Neural cell (in vitro differentiated cells): Measurements from ENCODE around the gene RYR2. TPM values are rescaled to one million over a fixed set of nuclear protein-coding genes. Genes with fewer than 3 reads are reported as not detected.

ENCODE experiments used
- H2AFZ ChIP-seq: fragments of 200-600, 300-800 bp; sonication (generic), shearing (Covaris generic); 2 replicates; pipeline ENCODE4 v1.6.0; 2014; ENCODE audit warnings: low read depth, mild to moderate bottlenecking, antibody characterized with exemption, low read length, moderate library complexity
- H3F3A ChIP-seq: fragments of 200-600 bp; shearing (Covaris generic); 2 replicates; pipeline ENCODE4 v1.6.1; 2016; ENCODE audit warnings: mild to moderate bottlenecking, moderate library complexity, mixed read lengths, antibody characterized with exemption, low read length; ENCODE audit not compliant: insufficient read depth, poor library complexity, severe bottlenecking
- H3K27ac ChIP-seq: fragments of 200-600, 300-800 bp; sonication (generic), shearing (Covaris generic); 2 replicates; pipeline ENCODE4 v1.5.1; 2014; ENCODE audit warnings: mild to moderate bottlenecking, low read length, moderate library complexity
- H3K27me3 ChIP-seq: fragments of 300-800, 200-600 bp; sonication (generic), shearing (Covaris generic); 2 replicates; pipeline ENCODE4 v1.6.0; 2014; ENCODE audit warnings: mild to moderate bottlenecking, low read depth, low read length, moderate library complexity; ENCODE audit not compliant: insufficient read depth
- H3K36me3 ChIP-seq: fragments of 300-800, 200-600 bp; sonication (generic), shearing (Covaris generic); 2 replicates; pipeline ENCODE4 v1.5.1; 2014; ENCODE audit warnings: mild to moderate bottlenecking, antibody characterized with exemption, low read length, moderate library complexity; ENCODE audit not compliant: insufficient read depth
- H3K4me2 ChIP-seq: fragments of 300-800, 200-600 bp; sonication (generic), shearing (Covaris generic); 2 replicates; pipeline ENCODE4 v1.6.0; 2014; ENCODE audit warnings: mild to moderate bottlenecking, low read length
- H3K4me3 ChIP-seq: fragments of 300-800, 200-600 bp; sonication (generic), shearing (Covaris generic); 2 replicates; pipeline ENCODE4 v1.5.1; 2014; ENCODE audit warnings: mild to moderate bottlenecking, low read length, moderate library complexity
- H3K79me2 ChIP-seq: fragments of 200-600 bp; shearing (Covaris generic); replicated peaks from 2 replicates; pipeline ENCODE4 v1.6.0; 2014; ENCODE audit warnings: mild to moderate bottlenecking, low read length, moderate library complexity; ENCODE audit not compliant: insufficient read depth
- H3K9ac ChIP-seq: fragments of 300-800, 200-600 bp; sonication (generic), shearing (Covaris generic); 2 replicates; pipeline ENCODE4 v1.6.1; 2016; ENCODE audit warnings: mild to moderate bottlenecking, low read length, mixed read lengths
- H3K9me2 ChIP-seq: fragments of 200-600 bp; shearing (Covaris generic); 2 replicates; pipeline ENCODE4 v1.6.1; 2016; ENCODE audit warnings: mild to moderate bottlenecking, low read length, mixed read lengths; ENCODE audit not compliant: insufficient read depth
- H3K9me3 ChIP-seq: fragments of 200-600, 300-800 bp; sonication (generic), shearing (Covaris generic); 2 replicates; pipeline ENCODE4 v1.6.1; 2016; ENCODE audit warnings: mild to moderate bottlenecking, mixed run types, low read length, moderate library complexity, mixed read lengths
- H4K20me1 ChIP-seq: fragments of 200-600 bp; shearing (Covaris generic); 2 replicates; pipeline ENCODE4 v1.6.1; 2016; ENCODE audit warnings: mild to moderate bottlenecking, mixed run types; ENCODE audit not compliant: insufficient read depth
- EP300 ChIP-seq: fragments of 450-650 bp; conservative IDR thresholded peaks from 2 replicates; pipeline ENCODE4 v1.6.1; 2014; ENCODE audit warnings: antibody characterized with exemption, mild to moderate bottlenecking, moderate library complexity; ENCODE audit not compliant: poor library complexity, severe bottlenecking
- EZH2 ChIP-seq: fragments of 200-600, 300-800 bp; shearing (Covaris generic), sonication (generic); IDR thresholded peaks from 2 replicates; pipeline ENCODE4 v1.6.1; 2014; ENCODE audit warnings: antibody characterized with exemption, low read length, borderline replicate concordance, mild to moderate bottlenecking; ENCODE audit not compliant: insufficient read depth, poor library complexity, severe bottlenecking
- MXI1 ChIP-seq: fragments of 450-650 bp; conservative IDR thresholded peaks from 2 replicates; pipeline ENCODE4 v1.6.1; 2014; ENCODE audit warnings: antibody characterized with exemption, mild to moderate bottlenecking; ENCODE audit not compliant: poor library complexity, severe bottlenecking
- POLR2AphosphoS5 ChIP-seq: IDR thresholded peaks from 2 replicates; pipeline ENCODE4 v1.6.1; 2012
- RAD21 ChIP-seq: fragments of 450-650 bp; conservative IDR thresholded peaks from 2 replicates; pipeline ENCODE4 v1.6.1; 2014; ENCODE audit warnings: antibody characterized with exemption, mild to moderate bottlenecking, moderate library complexity
- TAF1 ChIP-seq: IDR thresholded peaks from 2 replicates; pipeline ENCODE4 v1.6.1; 2012; ENCODE audit warnings: low read depth
- polyA plus RNA-seq: library from polyadenylated mRNA; depleted of rRNA; stranded (reverse); fragments of >200 nt; gene quantifications from 2 replicates; pipeline ENCODE4 v1.2.3, GENCODE V29; 2014
- TF ChIP-seq, protein P1 (sequence below): fragments of 450-650 bp; IDR thresholded peaks from 2 replicates; pipeline ENCODE4 v1.5.1; 2014; ENCODE audit warnings: antibody characterized with exemption, mild to moderate bottlenecking, moderate library complexity; ENCODE audit not compliant: poor library complexity, severe bottlenecking
- TF ChIP-seq, protein P2 (sequence below): IDR thresholded peaks from 2 replicates; pipeline ENCODE4 v1.6.1; 2012; ENCODE audit warnings: borderline replicate concordance

RYR2 gene
- polyA plus RNA-seq, 1 donor from 2014 or later = 3.8 TPM

DNA sequence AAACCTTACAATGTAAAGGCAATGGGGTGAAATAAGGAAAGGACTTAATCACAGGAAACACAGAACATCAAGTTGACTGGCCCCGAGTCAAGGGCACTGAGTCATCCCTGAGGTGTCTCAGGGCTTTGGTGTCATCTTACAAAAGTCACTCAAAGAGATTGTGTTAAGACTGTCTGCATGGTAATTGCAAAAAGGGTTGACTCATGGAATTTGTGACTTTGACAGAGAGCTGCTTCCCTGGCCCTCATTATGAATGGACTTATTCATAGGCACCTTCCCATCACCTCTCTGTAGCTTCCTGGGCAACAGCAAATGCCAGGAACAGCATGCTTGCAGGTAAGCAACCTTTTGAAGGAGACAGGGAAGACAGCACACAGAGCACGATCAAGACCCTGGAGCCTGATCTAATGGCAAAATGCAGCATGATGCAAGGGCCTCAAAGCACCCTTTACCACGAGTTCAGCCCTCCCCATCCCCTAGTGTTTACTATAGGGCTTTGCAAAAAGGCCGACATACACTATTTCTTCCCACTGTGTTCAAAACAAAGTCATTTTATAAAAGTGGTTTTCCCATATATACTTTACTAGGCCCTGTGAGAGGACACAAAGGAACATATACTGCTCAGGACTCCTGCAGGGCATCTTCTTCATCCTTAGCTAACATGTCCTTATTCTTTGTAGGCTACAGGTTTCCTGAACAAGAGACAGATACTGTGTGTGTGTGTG lies 831.7 kb downstream of the RYR2 start:
- Histone ChIP-seq H3K27me3 (no peaks in the 10 kb centered on the region), H2AFZ (no peak overlapping the region), H3K4me2 (no peak overlapping the region), H3K36me3 (no peaks in the 10 kb centered on the region), H3K27ac (no peak overlapping the region), H3F3A (no peaks in the 10 kb centered on the region), H3K4me3 (no peak overlapping the region), H3K79me2 (no peaks in the 10 kb centered on the region), H3K9ac (no peak overlapping the region), H4K20me1 (no peaks in the 10 kb centered on the region), H3K9me3 (no peaks in the 10 kb centered on the region), H3K9me2 (no peaks in the 10 kb centered on the region)
- TF ChIP-seq, protein P1, sequence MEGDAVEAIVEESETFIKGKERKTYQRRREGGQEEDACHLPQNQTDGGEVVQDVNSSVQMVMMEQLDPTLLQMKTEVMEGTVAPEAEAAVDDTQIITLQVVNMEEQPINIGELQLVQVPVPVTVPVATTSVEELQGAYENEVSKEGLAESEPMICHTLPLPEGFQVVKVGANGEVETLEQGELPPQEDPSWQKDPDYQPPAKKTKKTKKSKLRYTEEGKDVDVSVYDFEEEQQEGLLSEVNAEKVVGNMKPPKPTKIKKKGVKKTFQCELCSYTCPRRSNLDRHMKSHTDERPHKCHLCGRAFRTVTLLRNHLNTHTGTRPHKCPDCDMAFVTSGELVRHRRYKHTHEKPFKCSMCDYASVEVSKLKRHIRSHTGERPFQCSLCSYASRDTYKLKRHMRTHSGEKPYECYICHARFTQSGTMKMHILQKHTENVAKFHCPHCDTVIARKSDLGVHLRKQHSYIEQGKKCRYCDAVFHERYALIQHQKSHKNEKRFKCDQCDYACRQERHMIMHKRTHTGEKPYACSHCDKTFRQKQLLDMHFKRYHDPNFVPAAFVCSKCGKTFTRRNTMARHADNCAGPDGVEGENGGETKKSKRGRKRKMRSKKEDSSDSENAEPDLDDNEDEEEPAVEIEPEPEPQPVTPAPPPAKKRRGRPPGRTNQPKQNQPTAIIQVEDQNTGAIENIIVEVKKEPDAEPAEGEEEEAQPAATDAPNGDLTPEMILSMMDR = no peak
- TF ChIP-seq MXI1 = no peak
- TF ChIP-seq EP300 = no peak
- TF ChIP-seq POLR2AphosphoS5 = no peak
- no peak for TF ChIP-seq EZH2

DNA sequence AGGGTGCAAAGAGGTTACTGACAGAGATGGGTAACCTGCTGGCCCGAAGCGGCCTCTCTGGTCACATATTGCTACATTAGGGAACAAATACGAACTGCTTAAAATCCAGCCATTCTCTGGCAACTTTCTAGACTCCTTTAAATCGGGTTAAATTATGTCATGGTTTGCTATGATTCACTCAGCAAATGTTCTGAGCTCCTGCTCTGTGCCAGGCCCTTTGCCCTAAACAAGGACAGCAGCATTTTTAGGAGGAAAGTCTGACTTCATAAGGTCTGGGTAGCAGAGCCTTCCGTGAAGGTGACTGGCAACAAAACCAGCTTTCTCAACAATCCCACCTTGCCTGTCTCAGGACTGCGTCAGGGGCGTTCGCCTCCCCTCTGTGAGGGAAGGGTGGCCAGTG lies 833.3 kb downstream of the RYR2 start:
- Histone ChIP-seq H3K4me3 (no peak overlapping the region), H3F3A (no peaks in the 10 kb centered on the region), H3K27ac (no peak overlapping the region), H3K27me3 (no peaks in the 10 kb centered on the region), H3K4me2 (no peak overlapping the region), H3K9ac (no peak overlapping the region), H3K79me2 (no peaks in the 10 kb centered on the region), H2AFZ (no peak overlapping the region), H4K20me1 (no peaks in the 10 kb centered on the region), H3K9me3 (no peaks in the 10 kb centered on the region), H3K9me2 (no peaks in the 10 kb centered on the region), H3K36me3 (no peaks in the 10 kb centered on the region)
- no peak for TF ChIP-seq EZH2
- no peak for TF ChIP-seq RAD21
- TF ChIP-seq, protein P2, sequence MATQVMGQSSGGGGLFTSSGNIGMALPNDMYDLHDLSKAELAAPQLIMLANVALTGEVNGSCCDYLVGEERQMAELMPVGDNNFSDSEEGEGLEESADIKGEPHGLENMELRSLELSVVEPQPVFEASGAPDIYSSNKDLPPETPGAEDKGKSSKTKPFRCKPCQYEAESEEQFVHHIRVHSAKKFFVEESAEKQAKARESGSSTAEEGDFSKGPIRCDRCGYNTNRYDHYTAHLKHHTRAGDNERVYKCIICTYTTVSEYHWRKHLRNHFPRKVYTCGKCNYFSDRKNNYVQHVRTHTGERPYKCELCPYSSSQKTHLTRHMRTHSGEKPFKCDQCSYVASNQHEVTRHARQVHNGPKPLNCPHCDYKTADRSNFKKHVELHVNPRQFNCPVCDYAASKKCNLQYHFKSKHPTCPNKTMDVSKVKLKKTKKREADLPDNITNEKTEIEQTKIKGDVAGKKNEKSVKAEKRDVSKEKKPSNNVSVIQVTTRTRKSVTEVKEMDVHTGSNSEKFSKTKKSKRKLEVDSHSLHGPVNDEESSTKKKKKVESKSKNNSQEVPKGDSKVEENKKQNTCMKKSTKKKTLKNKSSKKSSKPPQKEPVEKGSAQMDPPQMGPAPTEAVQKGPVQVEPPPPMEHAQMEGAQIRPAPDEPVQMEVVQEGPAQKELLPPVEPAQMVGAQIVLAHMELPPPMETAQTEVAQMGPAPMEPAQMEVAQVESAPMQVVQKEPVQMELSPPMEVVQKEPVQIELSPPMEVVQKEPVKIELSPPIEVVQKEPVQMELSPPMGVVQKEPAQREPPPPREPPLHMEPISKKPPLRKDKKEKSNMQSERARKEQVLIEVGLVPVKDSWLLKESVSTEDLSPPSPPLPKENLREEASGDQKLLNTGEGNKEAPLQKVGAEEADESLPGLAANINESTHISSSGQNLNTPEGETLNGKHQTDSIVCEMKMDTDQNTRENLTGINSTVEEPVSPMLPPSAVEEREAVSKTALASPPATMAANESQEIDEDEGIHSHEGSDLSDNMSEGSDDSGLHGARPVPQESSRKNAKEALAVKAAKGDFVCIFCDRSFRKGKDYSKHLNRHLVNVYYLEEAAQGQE = no peak
- TF ChIP-seq TAF1 = no peak
- TF ChIP-seq, protein P1 = no peak
- no peak for TF ChIP-seq MXI1
- no peak for TF ChIP-seq POLR2AphosphoS5
